Body of pancreas (tissue), 4 donors: ENCODE data around the gene FARS2.

Source experiments
- POLR2A ChIP-seq, 3 donors: fragments of 450-650 bp; IDR thresholded peaks; one replicate each; pipeline ENCODE4 v1.6.1; 2016; ENCODE audit warnings: antibody characterized with exemption in 3 of 3, mild to moderate bottlenecking in 2 of 3
- TF ChIP-seq, protein P1 (sequence below), 7 experiments: fragments of 450-650 bp in 4 of 7; fragments of 200-600 bp in 3 of 7; sonication (generic) in 3 of 7; IDR thresholded peaks; one replicate each; pipeline ENCODE4 v1.5.1; 2016 to 2019; ENCODE audit warnings: antibody characterized with exemption in 7 of 7

DNA sequence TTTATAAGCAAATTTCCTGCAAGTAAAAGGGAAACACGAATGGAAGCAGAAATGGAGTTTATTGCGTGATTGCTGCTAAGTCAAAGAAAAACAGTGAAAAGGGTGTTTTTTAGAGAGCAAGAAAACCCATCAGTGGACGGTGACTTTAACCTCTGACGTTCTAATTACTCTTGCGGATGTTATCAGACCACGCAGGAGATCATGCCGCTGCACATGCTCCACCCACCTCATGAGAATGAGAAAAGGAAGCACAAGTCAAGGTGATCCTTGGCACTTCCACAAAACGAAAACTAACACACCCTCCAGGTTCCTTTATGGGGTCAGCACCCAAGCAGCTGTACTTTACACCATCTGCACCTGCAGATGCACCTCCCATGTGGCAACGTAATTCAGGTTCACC, 45.5 kb upstream of the FARS2 start:
- TF ChIP-seq, protein P1, sequence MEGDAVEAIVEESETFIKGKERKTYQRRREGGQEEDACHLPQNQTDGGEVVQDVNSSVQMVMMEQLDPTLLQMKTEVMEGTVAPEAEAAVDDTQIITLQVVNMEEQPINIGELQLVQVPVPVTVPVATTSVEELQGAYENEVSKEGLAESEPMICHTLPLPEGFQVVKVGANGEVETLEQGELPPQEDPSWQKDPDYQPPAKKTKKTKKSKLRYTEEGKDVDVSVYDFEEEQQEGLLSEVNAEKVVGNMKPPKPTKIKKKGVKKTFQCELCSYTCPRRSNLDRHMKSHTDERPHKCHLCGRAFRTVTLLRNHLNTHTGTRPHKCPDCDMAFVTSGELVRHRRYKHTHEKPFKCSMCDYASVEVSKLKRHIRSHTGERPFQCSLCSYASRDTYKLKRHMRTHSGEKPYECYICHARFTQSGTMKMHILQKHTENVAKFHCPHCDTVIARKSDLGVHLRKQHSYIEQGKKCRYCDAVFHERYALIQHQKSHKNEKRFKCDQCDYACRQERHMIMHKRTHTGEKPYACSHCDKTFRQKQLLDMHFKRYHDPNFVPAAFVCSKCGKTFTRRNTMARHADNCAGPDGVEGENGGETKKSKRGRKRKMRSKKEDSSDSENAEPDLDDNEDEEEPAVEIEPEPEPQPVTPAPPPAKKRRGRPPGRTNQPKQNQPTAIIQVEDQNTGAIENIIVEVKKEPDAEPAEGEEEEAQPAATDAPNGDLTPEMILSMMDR (IDR thresholded peaks at IDR 0.05): no peak
- TF ChIP-seq POLR2A (IDR thresholded peaks at IDR 0.05): no peak
